Epidermal melanocyte (primary cell): ENCODE data around the gene HK1.
"Not testable (repeated sequence)": the region's sequence is repeated elsewhere in the genome, so short reads cannot be mapped to it uniquely, and the experiment has no call there.

Experiments used
- DNase-seq: peaks from one replicate; pipeline ENCODE4 v3.0.0; 2011; ENCODE audit warnings: low spot score; ENCODE audit not compliant: insufficient read length

The HK1 gene

GRCh38 chr10:69254877-69255276 is 23.4 kb upstream of the HK1 start:
- no peak for DNase-seq

DNA sequence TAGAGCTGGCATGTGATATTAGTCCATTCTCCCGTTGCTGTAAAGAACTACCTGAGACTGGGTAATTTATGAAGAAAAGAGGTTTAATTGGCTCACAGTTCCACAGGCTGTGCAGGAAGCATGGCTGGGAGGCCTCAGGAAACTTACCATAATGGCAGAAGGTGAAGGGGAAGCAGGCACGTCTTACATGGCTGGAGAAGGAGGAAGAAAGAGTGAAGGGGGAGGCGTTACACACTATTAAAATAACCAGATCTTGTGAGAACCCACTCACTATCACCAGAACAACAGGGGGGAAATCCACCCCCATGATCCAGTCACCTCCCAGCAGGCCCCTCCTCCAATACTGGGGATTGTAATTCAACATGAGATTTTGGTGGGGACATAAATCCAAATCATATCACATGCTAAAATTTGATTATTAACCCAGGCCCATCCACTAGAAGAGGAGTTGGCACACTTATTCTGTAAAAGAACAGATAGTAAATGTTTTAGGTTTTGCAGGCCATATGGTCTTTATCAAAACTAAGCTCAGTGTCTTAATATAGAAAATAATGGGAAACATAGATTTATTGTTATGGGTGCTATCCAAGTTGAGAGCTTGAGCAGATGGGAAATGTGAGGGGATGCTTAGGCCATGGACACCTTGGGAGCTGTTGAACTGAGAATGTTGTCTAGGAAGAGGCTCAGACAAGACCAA is 18.6 kb upstream of the HK1 start:
- DNase-seq, result no peak

- DNase-seq, result no peak
Observed at GRCh38 chr10:69261184-69261583, 17.1 kb upstream of the HK1 start.

DNA sequence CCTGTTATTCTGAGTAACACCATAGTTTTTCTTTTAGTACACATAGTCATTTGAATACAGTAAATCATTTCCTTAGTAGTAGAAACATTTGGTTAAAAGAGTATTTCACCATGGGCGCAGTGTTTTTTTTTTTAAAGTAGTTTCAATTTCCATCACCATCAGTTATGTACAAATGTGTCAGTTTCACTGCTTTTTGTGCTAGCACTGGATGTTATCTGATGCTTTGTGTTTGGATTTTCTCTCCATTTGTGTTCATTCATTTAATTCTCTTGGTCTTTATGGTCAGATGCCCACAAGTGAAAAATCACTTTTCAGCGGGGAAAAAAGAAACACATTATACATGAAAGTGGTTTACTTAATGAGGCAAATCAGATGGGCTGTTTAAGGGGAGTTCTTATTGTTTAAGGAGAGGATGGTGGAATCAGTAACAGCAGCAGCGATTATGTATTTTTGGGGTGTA is 16.0 kb upstream of the HK1 start:
- no peak for DNase-seq

GRCh38 chr10:69265521-69265920 is 12.8 kb upstream of the HK1 start:
- no peak for DNase-seq

DNA sequence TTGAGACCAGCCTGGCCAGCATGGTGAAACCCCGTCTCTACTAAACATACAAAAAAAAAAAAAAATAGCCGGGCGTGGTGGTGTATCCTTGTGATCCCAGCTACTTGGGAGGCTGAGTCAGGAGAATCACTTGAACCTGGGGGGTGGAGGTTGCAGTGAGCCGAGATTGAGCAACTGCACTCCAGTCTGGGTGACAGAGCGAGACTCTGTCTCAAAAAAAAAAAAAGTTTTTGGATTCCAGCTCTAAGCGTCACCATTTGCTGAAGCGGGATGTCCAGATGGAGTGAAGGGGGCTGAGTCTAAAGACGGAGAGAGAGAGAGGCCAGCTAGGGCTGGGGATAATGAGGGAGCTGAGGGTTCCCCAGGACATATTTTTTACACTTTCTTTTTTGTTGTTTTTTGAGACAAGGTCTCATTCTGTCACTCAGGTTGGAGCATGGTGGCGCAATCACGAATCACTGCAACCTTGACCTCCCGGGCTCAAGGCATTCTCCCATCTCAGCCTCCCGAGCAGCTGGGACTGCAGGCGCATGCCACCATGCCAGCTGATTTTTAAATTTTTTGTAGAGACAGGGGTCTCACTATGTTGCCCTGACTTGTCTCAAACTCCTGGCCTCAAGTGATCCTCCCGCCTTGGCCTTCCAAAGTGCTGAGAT is 9.4 kb upstream of the HK1 start:
- DNase-seq, result no peak

GRCh38 chr10:69269761-69270160 is 8.5 kb upstream of the HK1 start:
- no peak for DNase-seq

- no peak for DNase-seq
Observed at GRCh38 chr10:69270990-69271389, 7.3 kb upstream of the HK1 start.

DNA sequence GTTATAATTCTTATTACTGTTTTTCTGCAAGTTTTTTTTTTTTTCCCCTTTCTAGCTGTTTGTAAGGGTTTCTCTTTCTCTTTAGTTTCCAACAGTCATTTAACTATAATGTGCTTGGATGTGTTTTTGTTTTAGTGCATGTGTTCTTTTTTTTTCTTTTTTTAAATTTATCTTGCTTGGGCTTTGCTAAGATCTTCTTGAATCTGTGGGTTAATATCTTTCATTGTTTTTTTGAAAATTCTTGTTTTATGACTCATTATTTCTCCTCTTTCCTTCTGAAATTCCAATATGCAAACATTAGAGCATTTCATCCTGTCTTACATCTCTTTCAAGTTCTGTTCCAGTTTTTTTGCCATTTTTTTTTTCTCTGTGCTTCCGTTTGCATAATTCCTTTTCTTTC is 5.7 kb upstream of the HK1 start:
- DNase-seq, result no peak

GRCh38 chr10:69275444-69275843 is 2.9 kb upstream of the HK1 start:
- no peak for DNase-seq

DNA sequence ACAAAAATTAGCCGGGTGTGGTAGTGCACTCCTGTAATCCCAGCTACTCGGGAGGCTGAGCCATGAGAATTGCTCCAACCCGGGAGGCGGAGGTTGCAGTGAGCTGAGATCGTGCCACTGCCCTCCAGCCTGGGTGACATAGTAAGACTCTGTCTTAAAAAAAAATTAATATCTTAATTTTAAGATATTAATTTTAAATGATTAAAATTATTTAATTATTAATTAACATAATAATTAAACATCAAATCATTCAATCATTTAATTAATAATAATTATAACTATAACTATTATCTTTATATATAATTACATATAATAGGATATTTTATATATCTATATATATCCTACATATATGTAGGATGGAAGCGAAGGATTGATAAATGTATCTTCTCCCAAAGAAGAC is 1.8 kb upstream of the HK1 start:
- DNase-seq, result no peak

DNA sequence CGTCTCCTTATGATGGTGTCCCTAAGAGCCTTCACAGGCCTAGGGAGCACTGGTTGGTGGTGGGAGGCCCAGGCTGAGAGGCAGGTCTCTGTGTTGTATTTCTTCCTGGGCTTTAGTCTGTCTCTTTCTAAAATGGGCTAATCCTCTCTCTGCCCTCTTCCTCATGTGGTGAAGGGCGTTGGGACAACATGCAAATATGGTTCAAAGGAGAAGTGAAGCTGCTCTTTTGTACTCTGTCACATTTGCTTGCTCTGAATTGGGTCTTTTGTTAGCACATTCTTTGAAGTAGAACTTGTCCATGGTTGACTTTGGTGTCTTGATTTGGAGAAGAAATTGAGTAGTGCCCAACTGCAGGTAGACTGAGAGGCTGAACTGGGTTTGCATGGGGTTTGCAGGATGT is 814 bp downstream of the HK1 start:
- DNase-seq, result no peak

GRCh38 chr10:69281507-69282413 is 3.5 kb downstream of the HK1 start:
- DNase-seq, result no peak

- not testable (repeated sequence) for DNase-seq
Observed at GRCh38 chr10:69284402-69284801, 6.1 kb downstream of the HK1 start.

DNA sequence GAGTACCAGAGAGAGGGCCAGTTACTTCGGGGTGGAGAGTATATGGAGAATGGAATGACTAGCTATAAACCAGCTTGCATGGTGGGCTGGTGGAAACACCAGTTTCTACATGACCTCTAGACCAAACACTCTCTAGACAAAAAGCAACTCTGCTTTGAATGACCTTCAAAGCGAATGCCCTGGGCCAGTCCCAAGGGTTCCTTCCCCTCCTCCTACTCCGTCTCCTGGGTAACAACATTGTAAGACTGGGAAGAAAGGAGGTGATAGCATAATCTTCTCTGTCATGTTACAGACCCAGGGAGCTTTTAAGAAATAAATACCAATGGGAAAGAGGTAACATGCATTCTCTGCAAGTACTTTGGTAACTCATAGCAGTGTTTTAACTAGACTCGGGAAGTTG is 7.4 kb downstream of the HK1 start:
- DNase-seq, result no peak

DNA sequence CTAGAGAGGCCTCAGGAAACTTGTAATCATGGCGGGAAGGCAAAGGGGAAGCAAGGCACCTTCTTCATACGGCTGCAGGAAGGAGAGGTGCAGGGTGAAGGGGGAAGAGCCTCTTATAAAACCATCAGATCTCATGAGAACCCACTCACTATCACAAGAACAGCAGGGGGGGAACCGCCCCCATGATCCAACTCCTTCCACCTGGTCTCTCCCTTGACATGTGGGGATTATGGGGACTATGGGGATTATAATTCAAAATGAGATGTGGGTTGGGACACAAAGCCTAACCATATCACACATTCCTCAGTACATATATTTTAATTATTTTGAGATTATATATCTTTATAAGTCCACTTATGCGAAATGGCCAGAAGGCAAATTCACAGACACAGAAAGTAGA is 8.9 kb downstream of the HK1 start:
- DNase-seq, result no peak

- DNase-seq, result no peak
Observed at GRCh38 chr10:69290993-69291392, 12.7 kb downstream of the HK1 start.

GRCh38 chr10:69292459-69292858 is 14.2 kb downstream of the HK1 start:
- DNase-seq, result no peak

DNA sequence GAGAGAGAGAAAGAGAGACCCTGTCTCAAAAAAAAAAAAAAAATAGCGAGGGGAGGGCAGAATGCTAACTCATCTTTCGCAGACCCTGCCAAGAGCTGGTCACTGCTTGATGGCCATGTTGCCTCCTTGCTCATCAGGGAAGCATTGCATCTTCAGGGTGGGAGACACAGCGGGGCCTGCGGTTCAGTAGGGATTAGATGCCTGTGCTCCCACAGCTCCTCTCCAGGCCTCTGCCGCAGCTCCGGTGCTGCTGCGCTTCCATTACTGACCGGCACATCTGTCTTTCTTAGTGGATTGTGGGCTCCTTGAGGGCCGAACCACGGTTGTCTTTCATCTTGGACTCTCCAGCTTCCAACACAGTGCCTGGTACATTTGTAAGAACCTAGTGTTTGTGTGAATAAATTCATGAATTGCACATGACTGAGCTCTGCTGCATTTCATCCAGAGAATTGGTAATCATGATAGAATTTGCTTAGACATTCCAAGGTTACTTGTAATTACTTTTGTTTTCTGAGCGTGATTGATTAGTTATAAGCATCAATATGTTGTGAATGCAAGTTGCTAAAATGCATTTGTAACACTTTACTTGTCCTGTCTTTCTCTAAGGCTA is 16.8 kb downstream of the HK1 start:
- DNase-seq, result no peak

- no peak for DNase-seq
Observed at GRCh38 chr10:69303632-69304051, 25.3 kb downstream of the HK1 start.

GRCh38 chr10:69306421-69306820 is 28.1 kb downstream of the HK1 start:
- no peak for DNase-seq

- no peak for DNase-seq
Observed at GRCh38 chr10:69307434-69307833, 29.1 kb downstream of the HK1 start.
